Hepatocyte (in vitro differentiated cells): ENCODE data around the gene MUC5B. TPM values are rescaled to one million over a fixed set of nuclear protein-coding genes. Genes with fewer than 3 reads are reported as not detected.

Experiments used
- DNase-seq: peaks from one replicate; pipeline ENCODE4 v3.0.0-alpha.2; 2016; ENCODE audit warnings: low spot score
- H2AFZ ChIP-seq: fragments of 200-600 bp; sonication (generic); 2 replicates; pipeline ENCODE4 v1.6.0; 2016; ENCODE audit warnings: antibody characterized with exemption, mild to moderate bottlenecking
- H3K27ac ChIP-seq: fragments of 200-600 bp; sonication (generic); 2 replicates; pipeline ENCODE4 v1.5.1; 2016; ENCODE audit warnings: mild to moderate bottlenecking
- H3K27me3 ChIP-seq: fragments of 200-600 bp; sonication (generic); 2 replicates; pipeline ENCODE4 v1.6.1; 2016
- H3K36me3 ChIP-seq: fragments of 200-600 bp; sonication (generic); replicated peaks from 2 replicates; pipeline ENCODE4 v1.5.1; 2016; ENCODE audit warnings: low read depth; ENCODE audit not compliant: insufficient read depth
- H3K4me1 ChIP-seq: fragments of 200-600 bp; sonication (generic); 2 replicates; pipeline ENCODE4 v1.5.1; 2016; ENCODE audit warnings: mild to moderate bottlenecking, moderate library complexity; ENCODE audit not compliant: insufficient read depth
- H3K4me2 ChIP-seq: fragments of 200-600 bp; sonication (generic); 2 replicates; pipeline ENCODE4 v1.6.0; 2016
- H3K4me3 ChIP-seq: fragments of 200-600 bp; sonication (generic); 2 replicates; pipeline ENCODE4 v1.5.1; 2016; ENCODE audit warnings: mild to moderate bottlenecking
- H3K79me2 ChIP-seq: fragments of 200-600 bp; sonication (generic); 2 replicates; pipeline ENCODE4 v1.6.0; 2017; ENCODE audit warnings: mild to moderate bottlenecking
- H3K9me2 ChIP-seq: fragments of 200-600 bp; sonication (generic); replicated peaks from 2 replicates; pipeline ENCODE4 v1.6.0; 2017; ENCODE audit warnings: mild to moderate bottlenecking; ENCODE audit not compliant: insufficient read depth
- H3K9me3 ChIP-seq: fragments of 200-600 bp; sonication (generic); 2 replicates; pipeline ENCODE4 v1.5.1; 2016; ENCODE audit warnings: low read depth, mild to moderate bottlenecking
- H4K20me1 ChIP-seq: fragments of 200-600 bp; sonication (generic); 2 replicates; pipeline ENCODE4 v1.6.0; 2016; ENCODE audit warnings: mild to moderate bottlenecking; ENCODE audit not compliant: insufficient read depth, poor library complexity, severe bottlenecking
- CTCF ChIP-seq: fragments of 200-600 bp; sonication (generic); IDR thresholded peaks from 2 replicates; pipeline ENCODE4 v1.5.1; 2016; ENCODE audit warnings: antibody characterized with exemption, mild to moderate bottlenecking; ENCODE audit not compliant: poor library complexity
- EZH2 ChIP-seq: fragments of 200-600 bp; sonication (generic); IDR thresholded peaks from 2 replicates; pipeline ENCODE4 v1.6.1; 2016; ENCODE audit warnings: antibody characterized with exemption, mild to moderate bottlenecking, borderline replicate concordance
- EZH2phosphoT487 ChIP-seq: fragments of 200-600 bp; sonication (generic); IDR thresholded peaks from one replicate; pipeline ENCODE4 v1.6.1; 2018; ENCODE audit warnings: antibody characterized with exemption, mild to moderate bottlenecking, low read depth, moderate library complexity; ENCODE audit not compliant: unreplicated experiment, severe bottlenecking
- WGBS: methylation state at CpG from one replicate; pipeline ENCODE4 v1.1.6; 2016; ENCODE audit warnings: low lambda C conversion rate; ENCODE audit errors: missing lambda C conversion rate; 5-methylcytosine and 5-hydroxymethylcytosine counted together
- polyA plus RNA-seq: library from polyadenylated mRNA; unstranded; fragments of >200 nt; fragmentation: Nextera tagmentation; extraction: Ambion mirVana; gene quantifications from 2 replicates; pipeline ENCODE4 v1.2.1, GENCODE V29; 2016
- total RNA-seq: library from RNA; depleted of rRNA; stranded (reverse); fragments of >200 nt; gene quantifications from 2 replicates; pipeline ENCODE4 v1.2.3, GENCODE V29; 2014

The MUC5B gene
- total and polyA plus RNA-seq, 2 experiments from 2014 or later = 0.07 to 0.15 TPM

GRCh38 chr11:1202154-1202775 lies 20.6 kb upstream of the MUC5B start:
- no peak overlapping the region for H2AFZ ChIP-seq
- H3K4me2 ChIP-seq = no peak overlapping the region
- H3K27me3 ChIP-seq = no peaks in the 10 kb centered on the region
- no peak overlapping the region for H3K27ac ChIP-seq
- no peaks in the 10 kb centered on the region for H3K9me3 ChIP-seq
- 75% methylated on average over 17 of the region's 18 CpGs for WGBS
- TF ChIP-seq CTCF (no peak), EZH2phosphoT487 (no peak), EZH2 (no peak)
- H4K20me1 ChIP-seq = no peaks in the 10 kb centered on the region
- no peaks in the 10 kb centered on the region for H3K36me3 ChIP-seq
- no peak for DNase-seq
- no peaks in the 10 kb centered on the region for H3K4me1 ChIP-seq
- no peaks in the 10 kb centered on the region for H3K9me2 ChIP-seq
- H3K79me2 ChIP-seq = no peaks in the 10 kb centered on the region
- no peak overlapping the region for H3K4me3 ChIP-seq

- no peaks in the 10 kb centered on the region for H3K4me1 ChIP-seq
- H3K79me2 ChIP-seq = no peaks in the 10 kb centered on the region
- DNase-seq = peak; percentile 79
- no peak overlapping the region for H3K27ac ChIP-seq
- TF ChIP-seq EZH2phosphoT487 (no peak), CTCF (peak; percentile 94)
- H2AFZ ChIP-seq = no peak overlapping the region
- no peaks in the 10 kb centered on the region for H4K20me1 ChIP-seq
- H3K9me2 ChIP-seq = no peaks in the 10 kb centered on the region
- H3K9me3 ChIP-seq = no peaks in the 10 kb centered on the region
- no peaks in the 10 kb centered on the region for H3K27me3 ChIP-seq
- H3K36me3 ChIP-seq = no peaks in the 10 kb centered on the region
- no peak overlapping the region for H3K4me2 ChIP-seq
- H3K4me3 ChIP-seq = no peak overlapping the region
- WGBS = 31% methylated on average over 27 of the region's 32 CpGs
Observed at GRCh38 chr11:1202776-1203504, 19.9 kb upstream of the MUC5B start.

- H3K27me3 ChIP-seq = no peaks in the 10 kb centered on the region
- no peak for TF ChIP-seq EZH2
- TF ChIP-seq CTCF = no peak
- no peak for TF ChIP-seq EZH2phosphoT487
- WGBS = 84% methylated on average over 26 of the region's 30 CpGs
- no peaks in the 10 kb centered on the region for H3K36me3 ChIP-seq
- H3K9me3 ChIP-seq = no peaks in the 10 kb centered on the region
- H3K9me2 ChIP-seq = no peaks in the 10 kb centered on the region
- no peak overlapping the region for H3K4me2 ChIP-seq
- no peaks in the 10 kb centered on the region for H4K20me1 ChIP-seq
- H3K4me3 ChIP-seq = no peak overlapping the region
- DNase-seq = no peak
- no peak overlapping the region for H2AFZ ChIP-seq
- H3K27ac ChIP-seq = no peak overlapping the region
- no peaks in the 10 kb centered on the region for H3K79me2 ChIP-seq
- H3K4me1 ChIP-seq = no peaks in the 10 kb centered on the region
Observed at GRCh38 chr11:1203505-1204271, 19.2 kb upstream of the MUC5B start.
